GM12878 (cell line): ENCODE data around the gene SPTLC3. TPM values are rescaled to one million over a fixed set of nuclear protein-coding genes. Genes with fewer than 3 reads are reported as not detected.

ENCODE experiments used
- ATAC-seq: fragments of 200-7000 bp; cut with Tn5 transposase; 3 replicates; pipeline ENCODE4 v1.9.1; 2020; ENCODE audit warnings: mild to moderate bottlenecking, moderate library complexity
- BruUV-seq: library from RNA; stranded (reverse); fragments of 400-500 nt; replicated peaks from 2 replicates; lab custom pipeline; 2021; lab: Mats Ljungman, UMichigan
- CTCF ChIA-PET: fragments of 300-600 bp; sonication (Branson Sonifier 250); formaldehyde crosslinking; extraction: SDS; loops from one replicate; lab custom pipeline; 2021; ENCODE audit warnings: inconsistent platforms; lab: Yijun Ruan, JAX
- POLR2A ChIA-PET: fragments of 350-600 bp; formaldehyde crosslinking; extraction: SDS; loops from one replicate; lab custom pipeline; 2021; ENCODE audit warnings: inconsistent platforms; lab: Charles Lee
- RAD21 ChIA-PET: fragments of 300-600 bp; sonication (Branson Sonifier 250); formaldehyde crosslinking; loops from one replicate; lab custom pipeline; 2023; ENCODE audit warnings: antibody characterized with exemption; ENCODE audit not compliant: unreplicated experiment; lab: Charles Lee
- SMC1A ChIA-PET: fragments of 300-600 bp; sonication (Branson Sonifier 250); formaldehyde crosslinking; loops from one replicate; lab custom pipeline; 2023; ENCODE audit not compliant: unreplicated experiment, uncharacterized antibody; lab: Charles Lee
- DNase-seq: peaks from one replicate; pipeline ENCODE4 v3.0.0-alpha.2; 2011; ENCODE audit warnings: low read depth, low spot score
- FAIRE-seq: peaks from 3 replicates; lab custom pipeline; 2011; peaks lifted over from hg19 to GRCh38; lab: Jason Lieb, UNC
- H2AFZ ChIP-seq: 2 replicates; pipeline ENCODE4 v1.6.0; 2011; ENCODE audit warnings: low read depth, low read length, control low read depth; ENCODE audit not compliant: control insufficient read depth
- H3K27ac ChIP-seq: 2 replicates; pipeline ENCODE4 v1.5.1; 2011; ENCODE audit warnings: control low read depth; ENCODE audit not compliant: control insufficient read depth, insufficient read depth
- H3K27me3 ChIP-seq, 2 experiments: replicated peaks in 1 of 2; 2 replicates each; pipeline versions ENCODE4 v1.6.0 to v1.6.1; 2011; ENCODE audit warnings: low read length in 1 of 2; ENCODE audit not compliant: control insufficient read depth in 2 of 2, insufficient read depth in 2 of 2
- H3K36me3 ChIP-seq, 2 experiments: 2 replicates each; pipeline ENCODE4 v1.5.1; 2011; ENCODE audit warnings: low read length in 1 of 2; ENCODE audit not compliant: control insufficient read depth in 2 of 2, insufficient read depth in 2 of 2
- H3K4me1 ChIP-seq: 2 replicates; pipeline ENCODE4 v1.6.1; 2011; ENCODE audit warnings: mild to moderate bottlenecking, low read length, moderate library complexity, mixed read lengths; ENCODE audit not compliant: control insufficient read depth, insufficient read depth
- H3K4me2 ChIP-seq: 2 replicates; pipeline ENCODE4 v1.6.0; 2011; ENCODE audit warnings: control low read depth; ENCODE audit not compliant: control insufficient read depth, insufficient read depth
- H3K4me3 ChIP-seq: fragments of 200-600 bp; sonication (generic); 2 replicates; pipeline ENCODE4 v1.5.1; 2016
- H3K79me2 ChIP-seq: 2 replicates; pipeline ENCODE4 v1.6.0; 2011; ENCODE audit warnings: low read length; ENCODE audit not compliant: control insufficient read depth, insufficient read depth
- H3K9ac ChIP-seq: 2 replicates; pipeline ENCODE4 v1.8.0; 2011; ENCODE audit warnings: low read length, control low read depth, mixed read lengths; ENCODE audit not compliant: control insufficient read depth, insufficient read depth
- H3K9me3 ChIP-seq: replicated peaks from 3 replicates; pipeline ENCODE4 v1.5.1; 2011; ENCODE audit warnings: mild to moderate bottlenecking, low read length; ENCODE audit not compliant: control insufficient read depth, insufficient read depth
- H4K20me1 ChIP-seq: 2 replicates; pipeline ENCODE4 v1.6.0; 2011; ENCODE audit not compliant: control insufficient read depth, insufficient read depth
- ATF3 ChIP-seq: IDR thresholded peaks from 2 replicates; pipeline ENCODE4 v1.6.1; 2011; ENCODE audit warnings: low read depth, mild to moderate bottlenecking, low read length, moderate library complexity, borderline replicate concordance; ENCODE audit errors: extremely low read depth
- BACH1 ChIP-seq: fragments of 450-650 bp; IDR thresholded peaks from 2 replicates; pipeline ENCODE4 v1.6.1; 2017; ENCODE audit warnings: mild to moderate bottlenecking, borderline replicate concordance
- CHD2 ChIP-seq: IDR thresholded peaks from 2 replicates; pipeline ENCODE4 v1.6.1; 2011; ENCODE audit warnings: low read depth, low read length, improper control_type of control experiment, borderline replicate concordance
- ELK1 ChIP-seq: IDR thresholded peaks from 2 replicates; pipeline ENCODE4 v1.6.1; 2012; ENCODE audit warnings: low read depth, low read length, improper control_type of control experiment
- MTA3 ChIP-seq: IDR thresholded peaks from 2 replicates; pipeline ENCODE4 v1.6.1; 2012; ENCODE audit warnings: low read length, inconsistent platforms, borderline replicate concordance
- POLR2A ChIP-seq: IDR thresholded peaks from 2 replicates; pipeline ENCODE4 v1.6.1; 2011; ENCODE audit warnings: low read depth, mild to moderate bottlenecking, low read length
- PRDM15 ChIP-seq: fragments of 450-650 bp; formaldehyde crosslinking; IDR thresholded peaks from 2 replicates; pipeline ENCODE4 v1.4.0; 2020; ENCODE audit warnings: mild to moderate bottlenecking, moderate library complexity
- RCOR1 ChIP-seq: conservative IDR thresholded peaks from 2 replicates; pipeline ENCODE4 v1.6.1; 2012; ENCODE audit warnings: low read depth, low read length, improper control_type of control experiment
- SMAD5 ChIP-seq: IDR thresholded peaks from 2 replicates; pipeline ENCODE4 v1.6.1; 2016; ENCODE audit warnings: antibody characterized with exemption, low read depth
- SMARCA5 ChIP-seq: fragments of 450-650 bp; IDR thresholded peaks from 2 replicates; pipeline ENCODE4 v1.6.1; 2017; ENCODE audit warnings: mild to moderate bottlenecking
- TAF1 ChIP-seq: IDR thresholded peaks from 2 replicates; pipeline ENCODE4 v1.6.1; 2011; ENCODE audit warnings: mild to moderate bottlenecking, low read depth, low read length, borderline replicate concordance
- USF1 ChIP-seq: IDR thresholded peaks from 2 replicates; pipeline ENCODE4 v1.6.1; 2011; ENCODE audit warnings: borderline replicate concordance, low read depth, mild to moderate bottlenecking, moderate library complexity, mixed read lengths, low read length; ENCODE audit not compliant: insufficient read depth; ENCODE audit errors: extremely low read length
- USF2 ChIP-seq: IDR thresholded peaks from 2 replicates; pipeline ENCODE4 v1.6.1; 2011; ENCODE audit warnings: low read depth, low read length, improper control_type of control experiment, borderline replicate concordance
- ZNF207 ChIP-seq: fragments of 450-650 bp; IDR thresholded peaks from 2 replicates; pipeline ENCODE4 v1.6.1; 2014; ENCODE audit warnings: antibody characterized with exemption, mild to moderate bottlenecking, borderline replicate concordance
- WGBS: methylation state at CpG from one replicate; pipeline ENCODE4 v1.1.6; 2016; ENCODE audit warnings: low lambda C conversion rate; ENCODE audit not compliant: insufficient replicate concordance, insufficient coverage; ENCODE audit errors: missing lambda C conversion rate; 5-methylcytosine and 5-hydroxymethylcytosine counted together
- in situ Hi-C: fragments of 300-500 bp; cut with MboI; formaldehyde crosslinking; loops from 9 replicates; pipeline ENCODE4 v1.14.3; 2018; ENCODE audit warnings: mixed read lengths
- intact Hi-C: fragments of 100-400 bp; cut with micrococcal nuclease; formaldehyde crosslinking; loops from one replicate; pipeline ENCODE4 v1.14.2; 2022; ENCODE audit not compliant: unreplicated experiment
- polyA plus RNA-seq, 11 experiments: library from polyadenylated mRNA; depleted of rRNA in 4 of 11; unstranded in 6 of 11; stranded (reverse) in 5 of 11; fragments of >200 nt; fragmentation: Nextera tagmentation in 4 of 11; fragmentation: Illumina TruSeq in 1 of 11; extraction: Ambion mirVana in 4 of 11; extraction: Trizol in 1 of 11; gene quantifications; 1 replicate in 1 of 11; 2 replicates in 10 of 11; pipeline versions ENCODE4 v1.2.1 to v1.2.3, GENCODE V29; 2011 to 2016; ENCODE audit warnings: inconsistent platforms in 2 of 11, missing spikeins in 2 of 11, low read depth in 1 of 11
- total RNA-seq, 4 experiments: library from RNA; depleted of rRNA in 3 of 4; stranded (reverse); fragments of >200 nt in 3 of 4; fragmentation: Illumina TruSeq in 1 of 4; extraction: Trizol in 1 of 4; gene quantifications; 2 replicates each; pipeline versions ENCODE4 v1.2.1 to v1.2.3, GENCODE V29; 2013 to 2021

SPTLC3 gene
- total and polyA plus RNA-seq, 10 of the 15 experiments (the other 5 are each of a cell fraction or from before 2014, with no cell fraction given), result 0.04 to 0.29 (median 0.06) TPM; not detected in 7

GRCh38 chr20:13013411-13013810 is 4.6 kb downstream of the SPTLC3 start:
- POLR2A ChIA-PET, result no interaction called here

More at GRCh38 chr20:13013411-13013810, 4.6 kb downstream of the SPTLC3 start:
- no peaks in the 10 kb centered on the region for H3K9me3 ChIP-seq
- DNase-seq, result no peak
- ChIA-PET RAD21 (no interaction called here), SMC1A (no interaction called here), CTCF (no interaction called here)
- in situ Hi-C loops, result no loop called here
- no peak overlapping the region for H3K4me3 ChIP-seq
- no peaks in the 10 kb centered on the region for H4K20me1 ChIP-seq
- 0% methylated on average over 1 of the region's 1 CpG for WGBS
- ATAC-seq, result no peak
- intact Hi-C loops, result no loop called here
- TF ChIP-seq BACH1 (no peak), ZNF207 (no peak), MTA3 (no peak), POLR2A (no peak), USF2 (no peak), RCOR1 (no peak), PRDM15 (no peak), CHD2 (no peak), SMAD5 (no peak), ELK1 (no peak), TAF1 (no peak), SMARCA5 (no peak), ATF3 (no peak), USF1 (no peak)
- FAIRE-seq, result no peak
- H3K9ac ChIP-seq, result no peak overlapping the region
- peaks cover 16% of the 10 kb centered on the region for H3K4me1 ChIP-seq
- no peaks in the 10 kb centered on the region for H3K36me3 ChIP-seq
- BruUV-seq, result no TSS peak
- H3K79me2 ChIP-seq, result no peaks in the 10 kb centered on the region
- no peaks in the 10 kb centered on the region for H3K27me3 ChIP-seq
- no peak overlapping the region for H3K4me2 ChIP-seq
- no peak overlapping the region for H3K27ac ChIP-seq
- H2AFZ ChIP-seq, result no peak overlapping the region
